HL-60 (cell line): ENCODE results near the gene KCNJ4.

Experiments
- DNase-seq, 2 experiments: peaks; one replicate each; pipeline ENCODE4 v3.0.0-alpha.2; 2010 to 2020; ENCODE audit warnings: low read depth in 1 of 2, low spot score in 1 of 2
- H3K27ac ChIP-seq: fragments of 250-450 bp; sonication (Bioruptor Pico); replicated peaks from 2 replicates; pipeline ENCODE4 v1.5.1; 2020; ENCODE audit warnings: mild to moderate bottlenecking, moderate library complexity
- H3K27me3 ChIP-seq: fragments of 250-450 bp; sonication (Bioruptor Pico); 2 replicates; pipeline ENCODE4 v1.5.1; 2021; ENCODE audit warnings: mild to moderate bottlenecking, moderate library complexity; ENCODE audit not compliant: insufficient read depth, poor library complexity, severe bottlenecking
- H3K4me3 ChIP-seq: replicated peaks from 2 replicates; pipeline ENCODE4 v1.5.1; 2011; ENCODE audit warnings: mild to moderate bottlenecking, control low read depth, low read length; ENCODE audit not compliant: insufficient read depth
- CTCF ChIP-seq: IDR thresholded peaks from one replicate; pipeline ENCODE4 v1.5.1; 2011; ENCODE audit warnings: low read length, control low read depth, inconsistent platforms; ENCODE audit not compliant: insufficient read depth
- GABPA ChIP-seq: IDR thresholded peaks from 2 replicates; pipeline ENCODE4 v1.6.1; 2012; ENCODE audit warnings: low read depth
- POLR2AphosphoS5 ChIP-seq: IDR thresholded peaks from 2 replicates; pipeline ENCODE4 v1.6.1; 2012; ENCODE audit warnings: low read depth
- REST ChIP-seq: IDR thresholded peaks from 2 replicates; pipeline ENCODE4 v1.6.1; 2012; ENCODE audit warnings: low read depth; ENCODE audit not compliant: insufficient replicate concordance
- SPI1 ChIP-seq: IDR thresholded peaks from 2 replicates; pipeline ENCODE4 v1.6.1; 2012; ENCODE audit warnings: low read depth, mild to moderate bottlenecking, borderline replicate concordance

KCNJ4 gene

GRCh38 chr22:38461057-38461413 is 6.0 kb upstream of the KCNJ4 start:
- TF ChIP-seq SPI1, result no peak
- no peak for TF ChIP-seq POLR2AphosphoS5
- no peak overlapping the region for H3K4me3 ChIP-seq
- H3K27me3 ChIP-seq, result peaks cover 42% of the 10 kb centered on the region
- H3K27ac ChIP-seq, result no peak overlapping the region
- no peak for DNase-seq

- Histone ChIP-seq H3K27ac (no peak overlapping the region), H3K27me3 (peaks cover 43% of the 10 kb centered on the region), H3K4me3 (no peak overlapping the region)
- no peak for TF ChIP-seq POLR2AphosphoS5
- no peak for TF ChIP-seq REST
- TF ChIP-seq SPI1, result no peak
- TF ChIP-seq GABPA, result no peak
- no peak for TF ChIP-seq CTCF
- no peak for DNase-seq
These were observed 5.4 kb upstream of the KCNJ4 start for GRCh38 chr22:38460426-38460840.

- Histone ChIP-seq H3K4me3 (no peak overlapping the region), H3K27me3 (peaks cover 48% of the 10 kb centered on the region), H3K27ac (no peak overlapping the region)
- no peak for TF ChIP-seq CTCF
- TF ChIP-seq POLR2AphosphoS5, result no peak
- TF ChIP-seq SPI1, result no peak
- no peak for TF ChIP-seq GABPA
- no peak for TF ChIP-seq REST
- no peak for DNase-seq
These were observed 2.1 kb upstream of the KCNJ4 start for GRCh38 chr22:38456841-38457699.

- no peak overlapping the region for H3K4me3 ChIP-seq
- H3K27me3 ChIP-seq, result peaks cover 48% of the 10 kb centered on the region
These were observed 1.4 kb upstream of the KCNJ4 start for GRCh38 chr22:38456272-38456835.

More at GRCh38 chr22:38456272-38456835, 1.4 kb upstream of the KCNJ4 start:
- DNase-seq, result no peak
- no peak for TF ChIP-seq POLR2AphosphoS5
- TF ChIP-seq GABPA, result no peak
- no peak overlapping the region for H3K27ac ChIP-seq
